ENCODE data around the gene TRIM8. TPM values are rescaled to one million over a fixed set of nuclear protein-coding genes. Genes with fewer than 3 reads are reported as not detected.
"Not testable (repeated sequence)": the region's sequence is repeated elsewhere in the genome, so short reads cannot be mapped to it uniquely, and the experiment has no call there.

The TRIM8 gene
- polyA plus RNA-seq, 3 donors = 39.4 to 183 (median 41.4) TPM

DNA sequence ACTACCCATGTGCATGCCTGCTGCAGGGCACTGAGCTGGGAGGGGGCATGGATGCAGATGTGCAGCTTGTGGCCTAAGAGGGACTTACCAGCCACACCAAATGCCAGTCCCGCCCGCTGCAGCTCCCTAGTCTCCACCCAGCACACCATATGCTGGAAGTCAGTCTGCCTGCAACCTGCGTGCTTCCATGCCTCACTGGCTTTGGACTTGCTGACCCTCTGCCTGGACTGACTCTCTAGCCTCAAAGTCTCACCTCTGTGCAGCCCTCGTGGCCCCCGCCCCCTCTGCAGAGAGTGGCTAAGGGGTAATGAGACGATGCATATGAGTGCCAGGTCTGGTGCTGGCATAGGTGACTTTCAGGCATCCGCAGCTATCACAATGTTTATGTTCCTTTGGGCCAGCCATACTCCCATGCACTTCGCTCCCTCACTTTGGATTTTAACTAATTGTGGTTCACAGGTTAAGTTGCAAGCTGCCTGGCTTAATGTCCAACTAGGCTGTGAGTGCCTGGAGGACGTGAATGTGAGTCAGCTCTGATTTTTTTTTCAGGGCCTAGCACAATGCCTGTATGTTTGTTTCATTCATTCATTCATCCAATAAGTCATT, 21.7 kb downstream of the TRIM8 start:
- intact Hi-C loops (cut with micrococcal nuclease) = no loop called here
- Mint-ChIP-seq H3K36me3 (peaks cover 0 to 4% of the 10 kb centered on the region in 2 donors), H3K4me3 (no peak overlapping the region), H3K27ac (peak overlapping the region in 2 of 7 donors; percentile 31 to 68), H3K27me3 (ENCODE audit: low read depth in 3 of 3) (peaks cover 4 to 10% (median 6%) of the 10 kb centered on the region in 3 donors), H3K4me1 (peaks cover 27% of the 10 kb centered on the region), H3K9me3 (no peaks in the 10 kb centered on the region)
- H3K79me2 ChIP-seq (ENCODE audit: insufficient read depth, low read length) = no peaks in the 10 kb centered on the region
- no peaks in the 10 kb centered on the region for H3K36me3 ChIP-seq (replicated peaks in 1 of 2; ENCODE audit: control insufficient read depth in 1 of 2, insufficient read depth in 2 of 2, low read length in 2 of 2)
- no peak overlapping the region for H3K27ac ChIP-seq (ENCODE audit: low read depth in 1 of 2, low read length in 2 of 2)
- no peak overlapping the region for H3K9ac ChIP-seq (ENCODE audit: insufficient read depth, low read length, poor library complexity, severe bottlenecking)
- H4K20me1 ChIP-seq (ENCODE audit: insufficient read depth, low read length) = peaks cover 8% of the 10 kb centered on the region
- no peak for DNase-seq
- WGBS (ENCODE audit: insufficient coverage) = 98% methylated on average over 8 of the region's 9 CpGs
- H3K4me3 ChIP-seq (replicated peaks in 1 of 3; ENCODE audit: low read depth in 2 of 3, low read length in 3 of 3) = no peak overlapping the region
- no peaks in the 10 kb centered on the region for H3K27me3 ChIP-seq (ENCODE audit: control insufficient read depth in 2 of 2, insufficient read depth in 2 of 2, low read length in 2 of 2)
- no peak overlapping the region for H2AFZ ChIP-seq (ENCODE audit: insufficient read depth, low read depth, low read length, poor library complexity, severe bottlenecking)
- TF ChIP-seq, protein P1, sequence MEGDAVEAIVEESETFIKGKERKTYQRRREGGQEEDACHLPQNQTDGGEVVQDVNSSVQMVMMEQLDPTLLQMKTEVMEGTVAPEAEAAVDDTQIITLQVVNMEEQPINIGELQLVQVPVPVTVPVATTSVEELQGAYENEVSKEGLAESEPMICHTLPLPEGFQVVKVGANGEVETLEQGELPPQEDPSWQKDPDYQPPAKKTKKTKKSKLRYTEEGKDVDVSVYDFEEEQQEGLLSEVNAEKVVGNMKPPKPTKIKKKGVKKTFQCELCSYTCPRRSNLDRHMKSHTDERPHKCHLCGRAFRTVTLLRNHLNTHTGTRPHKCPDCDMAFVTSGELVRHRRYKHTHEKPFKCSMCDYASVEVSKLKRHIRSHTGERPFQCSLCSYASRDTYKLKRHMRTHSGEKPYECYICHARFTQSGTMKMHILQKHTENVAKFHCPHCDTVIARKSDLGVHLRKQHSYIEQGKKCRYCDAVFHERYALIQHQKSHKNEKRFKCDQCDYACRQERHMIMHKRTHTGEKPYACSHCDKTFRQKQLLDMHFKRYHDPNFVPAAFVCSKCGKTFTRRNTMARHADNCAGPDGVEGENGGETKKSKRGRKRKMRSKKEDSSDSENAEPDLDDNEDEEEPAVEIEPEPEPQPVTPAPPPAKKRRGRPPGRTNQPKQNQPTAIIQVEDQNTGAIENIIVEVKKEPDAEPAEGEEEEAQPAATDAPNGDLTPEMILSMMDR (IDR thresholded peaks at IDR 0.05) = no peak
- peaks cover 8 to 12% of the 10 kb centered on the region in 2 donors for H3K4me1 ChIP-seq (ENCODE audit: control insufficient read depth in 1 of 2, insufficient read depth in 2 of 2, low read length in 2 of 2)
- no peaks in the 10 kb centered on the region for H3K9me3 ChIP-seq (replicated peaks in 1 of 2; ENCODE audit: control insufficient read depth in 1 of 2, insufficient read depth in 1 of 2, low read length in 2 of 2)
- H3K4me2 ChIP-seq (replicated peaks; ENCODE audit: extremely low read depth, low read length, poor library complexity, severe bottlenecking) = no peak overlapping the region

DNA sequence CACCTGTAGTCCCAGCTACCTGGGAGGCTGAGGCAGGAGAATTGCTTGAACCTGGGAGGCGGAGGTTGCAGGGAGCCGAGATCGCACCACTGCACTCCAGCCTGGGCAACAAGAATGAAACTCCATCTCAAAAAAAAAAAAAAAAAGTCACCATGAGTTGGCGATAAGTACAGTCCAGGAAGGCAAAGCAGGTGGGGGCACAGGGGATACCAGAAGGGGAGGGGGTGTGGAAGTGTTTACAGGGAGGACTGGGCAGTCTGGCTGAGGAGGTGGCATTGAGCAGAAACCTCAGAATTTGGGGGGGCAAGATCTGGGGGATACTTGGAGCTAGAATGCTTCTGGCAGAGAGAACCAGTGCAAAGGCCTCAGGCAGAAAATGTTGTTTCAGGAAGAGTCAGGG, 23.1 kb downstream of the TRIM8 start:
- H3K27me3 Mint-ChIP-seq (ENCODE audit: low read depth in 3 of 3); H3K4me3 ChIP-seq (replicated peaks in 1 of 3; ENCODE audit: low read depth in 2 of 3, low read length in 3 of 3); intact Hi-C loops (cut with micrococcal nuclease); H3K9me3 Mint-ChIP-seq; H3K27me3 ChIP-seq (ENCODE audit: control insufficient read depth in 2 of 2, insufficient read depth in 2 of 2, low read length in 2 of 2); H3K36me3 Mint-ChIP-seq; H3K9ac ChIP-seq (ENCODE audit: insufficient read depth, low read length, poor library complexity, severe bottlenecking); H3K9me3 ChIP-seq (replicated peaks in 1 of 2; ENCODE audit: control insufficient read depth in 1 of 2, insufficient read depth in 1 of 2, low read length in 2 of 2); DNase-seq; H3K79me2 ChIP-seq (ENCODE audit: insufficient read depth, low read length); H3K27ac ChIP-seq (ENCODE audit: low read depth in 1 of 2, low read length in 2 of 2); H3K4me2 ChIP-seq (replicated peaks; ENCODE audit: extremely low read depth, low read length, poor library complexity, severe bottlenecking); H3K36me3 ChIP-seq (replicated peaks in 1 of 2; ENCODE audit: control insufficient read depth in 1 of 2, insufficient read depth in 2 of 2, low read length in 2 of 2); H2AFZ ChIP-seq (ENCODE audit: insufficient read depth, low read depth, low read length, poor library complexity, severe bottlenecking); H3K4me3 Mint-ChIP-seq; H4K20me1 ChIP-seq (ENCODE audit: insufficient read depth, low read length): not testable (repeated sequence)
- Mint-ChIP-seq H3K4me1 (peaks cover 23% of the 10 kb centered on the region), H3K27ac (peak overlapping the region in 1 of 7 donors; percentile 18)
- H3K4me1 ChIP-seq (ENCODE audit: control insufficient read depth in 1 of 2, insufficient read depth in 2 of 2, low read length in 2 of 2) = peaks cover 10 to 14% of the 10 kb centered on the region in 2 donors
- no CpG with 5 or more reads among the region's 4 CpGs for WGBS (ENCODE audit: insufficient coverage)
